Hepatocyte (in vitro differentiated cells): Measurements from ENCODE around the gene RANGAP1. TPM values are rescaled to one million over a fixed set of nuclear protein-coding genes. Genes with fewer than 3 reads are reported as not detected.

Experiments
- DNase-seq: peaks from one replicate; pipeline ENCODE4 v3.0.0-alpha.2; 2016; ENCODE audit warnings: low spot score
- H2AFZ ChIP-seq: fragments of 200-600 bp; sonication (generic); 2 replicates; pipeline ENCODE4 v1.6.0; 2016; ENCODE audit warnings: antibody characterized with exemption, mild to moderate bottlenecking
- H3K27ac ChIP-seq: fragments of 200-600 bp; sonication (generic); 2 replicates; pipeline ENCODE4 v1.5.1; 2016; ENCODE audit warnings: mild to moderate bottlenecking
- H3K27me3 ChIP-seq: fragments of 200-600 bp; sonication (generic); 2 replicates; pipeline ENCODE4 v1.6.1; 2016
- H3K36me3 ChIP-seq: fragments of 200-600 bp; sonication (generic); replicated peaks from 2 replicates; pipeline ENCODE4 v1.5.1; 2016; ENCODE audit warnings: low read depth; ENCODE audit not compliant: insufficient read depth
- H3K4me1 ChIP-seq: fragments of 200-600 bp; sonication (generic); 2 replicates; pipeline ENCODE4 v1.5.1; 2016; ENCODE audit warnings: mild to moderate bottlenecking, moderate library complexity; ENCODE audit not compliant: insufficient read depth
- H3K4me2 ChIP-seq: fragments of 200-600 bp; sonication (generic); 2 replicates; pipeline ENCODE4 v1.6.0; 2016
- H3K4me3 ChIP-seq: fragments of 200-600 bp; sonication (generic); 2 replicates; pipeline ENCODE4 v1.5.1; 2016; ENCODE audit warnings: mild to moderate bottlenecking
- H3K79me2 ChIP-seq: fragments of 200-600 bp; sonication (generic); 2 replicates; pipeline ENCODE4 v1.6.0; 2017; ENCODE audit warnings: mild to moderate bottlenecking
- H3K9me2 ChIP-seq: fragments of 200-600 bp; sonication (generic); replicated peaks from 2 replicates; pipeline ENCODE4 v1.6.0; 2017; ENCODE audit warnings: mild to moderate bottlenecking; ENCODE audit not compliant: insufficient read depth
- H3K9me3 ChIP-seq: fragments of 200-600 bp; sonication (generic); 2 replicates; pipeline ENCODE4 v1.5.1; 2016; ENCODE audit warnings: low read depth, mild to moderate bottlenecking
- H4K20me1 ChIP-seq: fragments of 200-600 bp; sonication (generic); 2 replicates; pipeline ENCODE4 v1.6.0; 2016; ENCODE audit warnings: mild to moderate bottlenecking; ENCODE audit not compliant: insufficient read depth, poor library complexity, severe bottlenecking
- EZH2 ChIP-seq: fragments of 200-600 bp; sonication (generic); IDR thresholded peaks from 2 replicates; pipeline ENCODE4 v1.6.1; 2016; ENCODE audit warnings: antibody characterized with exemption, mild to moderate bottlenecking, borderline replicate concordance
- EZH2phosphoT487 ChIP-seq: fragments of 200-600 bp; sonication (generic); IDR thresholded peaks from one replicate; pipeline ENCODE4 v1.6.1; 2018; ENCODE audit warnings: antibody characterized with exemption, mild to moderate bottlenecking, low read depth, moderate library complexity; ENCODE audit not compliant: unreplicated experiment, severe bottlenecking
- WGBS: methylation state at CpG from one replicate; pipeline ENCODE4 v1.1.6; 2016; ENCODE audit warnings: low lambda C conversion rate; ENCODE audit errors: missing lambda C conversion rate; 5-methylcytosine and 5-hydroxymethylcytosine counted together
- polyA plus RNA-seq: library from polyadenylated mRNA; unstranded; fragments of >200 nt; fragmentation: Nextera tagmentation; extraction: Ambion mirVana; gene quantifications from 2 replicates; pipeline ENCODE4 v1.2.1, GENCODE V29; 2016
- total RNA-seq: library from RNA; depleted of rRNA; stranded (reverse); fragments of >200 nt; gene quantifications from 2 replicates; pipeline ENCODE4 v1.2.3, GENCODE V29; 2014
- TF ChIP-seq, protein P1 (sequence below): fragments of 200-600 bp; sonication (generic); IDR thresholded peaks from 2 replicates; pipeline ENCODE4 v1.5.1; 2016; ENCODE audit warnings: antibody characterized with exemption, mild to moderate bottlenecking; ENCODE audit not compliant: poor library complexity

RANGAP1 gene
- total RNA-seq (34.2 and 35.2 TPM in 2 replicates), polyA plus RNA-seq (34.6 and 38.1 TPM in 2 replicates)

DNA sequence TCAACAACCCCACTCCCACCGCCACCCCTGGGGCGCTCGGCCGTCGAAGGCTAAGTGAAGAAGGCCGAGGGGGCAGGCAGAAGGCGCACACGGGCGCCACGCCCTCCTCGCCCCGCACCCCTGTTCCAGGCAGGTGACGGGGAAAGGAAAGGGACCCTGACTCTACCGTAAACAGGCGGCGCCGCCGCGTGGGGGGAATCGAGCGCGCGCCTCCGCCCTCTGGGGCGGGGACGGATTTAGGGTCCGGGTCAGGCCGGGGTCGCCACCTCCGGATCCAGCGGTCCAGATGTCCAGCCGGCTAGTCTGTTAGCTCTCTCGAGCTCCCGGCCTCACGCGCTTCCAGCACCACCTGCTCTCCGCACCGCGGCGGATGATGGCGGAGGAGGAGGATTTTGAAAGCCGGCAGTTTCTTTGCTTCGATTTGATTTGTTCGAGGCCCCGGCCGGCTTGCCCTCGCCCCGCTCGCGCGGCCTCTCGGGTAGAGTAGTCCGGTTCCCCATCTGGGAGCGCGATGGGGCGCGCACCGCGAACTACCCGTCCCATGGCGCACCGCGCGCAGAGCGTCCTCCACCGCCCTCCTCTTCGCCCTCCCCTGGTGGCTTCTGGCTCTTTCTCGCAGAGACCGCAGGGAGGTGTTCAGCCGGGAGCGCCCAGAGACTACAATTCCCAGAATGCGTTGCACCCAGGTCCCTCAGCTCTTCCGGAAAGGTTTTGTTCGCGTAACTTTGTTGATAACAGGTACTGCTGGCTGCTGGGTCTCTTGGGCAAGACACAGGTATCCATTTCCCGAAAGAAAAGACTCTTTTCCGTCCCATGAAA lies at the start of gene RANGAP1:
Gene RANGAP1 (minus strand): TSS at position 368 of the 819 bp plus-strand sequence. CDS start 5,143 bp downstream, outside the sequence.
- H3K27ac ChIP-seq = peak within 1 kb of the TSS; percentile 97
- peak; percentile 99 for DNase-seq
- peaks cover 24% of the 10 kb centered on the region for H3K4me1 ChIP-seq
- TF ChIP-seq EZH2 (no peak), EZH2phosphoT487 (no peak)
- TF ChIP-seq, protein P1, sequence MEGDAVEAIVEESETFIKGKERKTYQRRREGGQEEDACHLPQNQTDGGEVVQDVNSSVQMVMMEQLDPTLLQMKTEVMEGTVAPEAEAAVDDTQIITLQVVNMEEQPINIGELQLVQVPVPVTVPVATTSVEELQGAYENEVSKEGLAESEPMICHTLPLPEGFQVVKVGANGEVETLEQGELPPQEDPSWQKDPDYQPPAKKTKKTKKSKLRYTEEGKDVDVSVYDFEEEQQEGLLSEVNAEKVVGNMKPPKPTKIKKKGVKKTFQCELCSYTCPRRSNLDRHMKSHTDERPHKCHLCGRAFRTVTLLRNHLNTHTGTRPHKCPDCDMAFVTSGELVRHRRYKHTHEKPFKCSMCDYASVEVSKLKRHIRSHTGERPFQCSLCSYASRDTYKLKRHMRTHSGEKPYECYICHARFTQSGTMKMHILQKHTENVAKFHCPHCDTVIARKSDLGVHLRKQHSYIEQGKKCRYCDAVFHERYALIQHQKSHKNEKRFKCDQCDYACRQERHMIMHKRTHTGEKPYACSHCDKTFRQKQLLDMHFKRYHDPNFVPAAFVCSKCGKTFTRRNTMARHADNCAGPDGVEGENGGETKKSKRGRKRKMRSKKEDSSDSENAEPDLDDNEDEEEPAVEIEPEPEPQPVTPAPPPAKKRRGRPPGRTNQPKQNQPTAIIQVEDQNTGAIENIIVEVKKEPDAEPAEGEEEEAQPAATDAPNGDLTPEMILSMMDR = no peak
- H3K4me2 ChIP-seq = peak within 1 kb of the TSS; percentile 83
- H3K9me2 ChIP-seq = no peaks in the 10 kb centered on the region
- H3K79me2 ChIP-seq = peaks cover 38% of the 10 kb centered on the region
- H3K4me3 ChIP-seq = peak within 1 kb of the TSS; percentile 17
- no peaks in the 10 kb centered on the region for H3K36me3 ChIP-seq
- no peaks in the 10 kb centered on the region for H3K9me3 ChIP-seq
- H2AFZ ChIP-seq = peak within 1 kb of the TSS; percentile 49
- H4K20me1 ChIP-seq = no peaks in the 10 kb centered on the region
- under 1% methylated on average over 76 of the region's 77 CpGs for WGBS
- H3K27me3 ChIP-seq = no peaks in the 10 kb centered on the region

GRCh38 chr22:41334951-41335635 lies 49.1 kb upstream of the RANGAP1 start:
- Histone ChIP-seq H3K36me3 (no peaks in the 10 kb centered on the region), H3K9me2 (no peaks in the 10 kb centered on the region), H3K27me3 (no peaks in the 10 kb centered on the region), H3K4me3 (no peak overlapping the region), H3K4me2 (no peak overlapping the region), H2AFZ (no peak overlapping the region), H3K9me3 (no peaks in the 10 kb centered on the region), H4K20me1 (no peaks in the 10 kb centered on the region), H3K79me2 (no peaks in the 10 kb centered on the region), H3K4me1 (no peaks in the 10 kb centered on the region), H3K27ac (no peak overlapping the region)
- 94% methylated on average over 11 of the region's 11 CpGs for WGBS
- no peak for DNase-seq
- TF ChIP-seq, protein P1 = no peak
- TF ChIP-seq EZH2phosphoT487 = no peak
- TF ChIP-seq EZH2 = no peak

GRCh38 chr22:41334215-41334614 lies 48.2 kb upstream of the RANGAP1 start:
- no peak for DNase-seq
- Histone ChIP-seq H3K79me2 (no peaks in the 10 kb centered on the region), H3K27ac (no peak overlapping the region), H2AFZ (no peak overlapping the region), H3K36me3 (no peaks in the 10 kb centered on the region), H3K9me2 (no peaks in the 10 kb centered on the region), H3K9me3 (no peaks in the 10 kb centered on the region), H3K4me2 (no peak overlapping the region), H3K27me3 (no peaks in the 10 kb centered on the region), H3K4me1 (no peaks in the 10 kb centered on the region), H4K20me1 (no peaks in the 10 kb centered on the region), H3K4me3 (no peak overlapping the region)
- TF ChIP-seq EZH2 (no peak), EZH2phosphoT487 (no peak)
- TF ChIP-seq, protein P1 = no peak
- WGBS = 93% methylated on average over 3 of the region's 3 CpGs
